ENCODE data around the gene SFMBT2. TPM values are rescaled to one million over a fixed set of nuclear protein-coding genes. Genes with fewer than 3 reads are reported as not detected.

Gene SFMBT2
- total RNA-seq, 2 donors from 2014 or later, result 7.9 TPM

DNA sequence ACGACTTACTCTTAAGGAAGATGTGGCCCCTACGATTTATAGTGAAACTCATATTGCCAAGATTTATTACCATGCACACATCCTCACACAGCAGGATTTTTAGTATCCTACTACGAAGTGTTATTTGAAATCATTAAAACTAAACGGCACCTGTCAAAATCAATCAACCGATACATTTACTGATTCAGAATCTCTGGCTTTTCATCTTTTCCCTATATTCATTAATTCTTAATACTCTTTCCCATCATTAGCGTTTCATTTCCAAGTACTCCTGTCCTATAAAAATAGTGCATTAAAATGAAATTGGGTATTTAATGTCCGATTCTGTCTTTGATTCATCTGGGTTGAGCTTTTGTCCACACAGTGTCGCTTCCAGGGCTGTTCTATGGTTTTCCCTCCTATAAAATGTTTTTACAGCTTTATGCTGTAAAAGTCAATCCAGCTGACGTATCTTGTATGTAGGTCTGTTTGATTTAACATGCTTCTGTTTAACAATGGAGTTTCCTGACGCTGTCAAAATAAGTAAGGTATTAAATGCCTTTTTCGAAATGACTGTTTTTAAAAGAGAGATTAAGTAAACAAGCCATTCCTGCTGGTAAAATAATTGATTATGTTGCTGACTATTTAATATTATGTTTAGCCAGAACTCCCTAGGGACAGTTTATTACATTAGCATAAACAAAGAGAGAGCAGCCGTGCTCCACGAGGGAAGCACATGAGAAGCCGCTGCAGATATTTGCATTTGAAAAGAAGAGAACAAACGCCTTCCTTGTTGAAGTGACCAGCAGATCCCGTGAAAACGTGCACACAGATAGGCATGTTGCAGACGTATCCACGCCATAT lies 22.3 kb upstream of the SFMBT2 start:
- DNase-seq (ENCODE audit: low spot score), result no peak
- Histone ChIP-seq H3K27ac (no peak overlapping the region), H3K4me3 (no peak overlapping the region), H3K27me3 (no peaks in the 10 kb centered on the region), H3K4me1 (no peaks in the 10 kb centered on the region), H3K36me3 (no peaks in the 10 kb centered on the region), H3K9me3 (no peaks in the 10 kb centered on the region)
- TF ChIP-seq, protein P1, sequence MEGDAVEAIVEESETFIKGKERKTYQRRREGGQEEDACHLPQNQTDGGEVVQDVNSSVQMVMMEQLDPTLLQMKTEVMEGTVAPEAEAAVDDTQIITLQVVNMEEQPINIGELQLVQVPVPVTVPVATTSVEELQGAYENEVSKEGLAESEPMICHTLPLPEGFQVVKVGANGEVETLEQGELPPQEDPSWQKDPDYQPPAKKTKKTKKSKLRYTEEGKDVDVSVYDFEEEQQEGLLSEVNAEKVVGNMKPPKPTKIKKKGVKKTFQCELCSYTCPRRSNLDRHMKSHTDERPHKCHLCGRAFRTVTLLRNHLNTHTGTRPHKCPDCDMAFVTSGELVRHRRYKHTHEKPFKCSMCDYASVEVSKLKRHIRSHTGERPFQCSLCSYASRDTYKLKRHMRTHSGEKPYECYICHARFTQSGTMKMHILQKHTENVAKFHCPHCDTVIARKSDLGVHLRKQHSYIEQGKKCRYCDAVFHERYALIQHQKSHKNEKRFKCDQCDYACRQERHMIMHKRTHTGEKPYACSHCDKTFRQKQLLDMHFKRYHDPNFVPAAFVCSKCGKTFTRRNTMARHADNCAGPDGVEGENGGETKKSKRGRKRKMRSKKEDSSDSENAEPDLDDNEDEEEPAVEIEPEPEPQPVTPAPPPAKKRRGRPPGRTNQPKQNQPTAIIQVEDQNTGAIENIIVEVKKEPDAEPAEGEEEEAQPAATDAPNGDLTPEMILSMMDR (IDR thresholded peaks at IDR 0.05), result no peak

DNA sequence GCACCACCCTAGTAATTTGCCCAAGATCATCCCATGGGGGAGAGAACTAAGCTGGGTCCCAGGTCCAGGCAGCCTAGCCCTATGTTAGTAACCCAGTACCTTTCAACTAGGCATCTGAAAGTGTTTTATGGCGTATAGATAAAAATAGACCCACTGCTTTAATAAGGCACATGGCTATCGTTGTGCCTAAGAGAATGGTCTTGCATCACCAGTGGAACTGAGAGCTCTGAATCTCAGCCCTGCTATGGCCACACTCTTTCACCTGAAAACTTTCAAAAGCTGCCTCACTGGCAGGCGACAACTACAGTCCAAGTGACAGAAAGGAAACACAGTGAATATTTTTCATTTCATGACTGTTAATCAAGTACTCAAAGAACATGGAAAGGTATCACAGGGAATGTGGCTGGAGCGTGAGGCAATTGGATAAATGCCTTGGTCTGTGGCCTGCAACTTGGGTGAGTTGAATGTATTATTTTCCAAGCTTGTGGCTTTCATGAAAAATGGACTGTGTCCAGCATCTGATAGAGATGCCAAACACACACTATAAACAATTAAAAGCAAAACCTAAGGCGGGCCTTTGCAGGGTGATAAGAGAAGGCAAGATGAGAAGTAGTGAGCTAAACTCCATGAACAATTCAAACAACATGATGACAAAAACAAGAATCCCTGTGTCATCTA lies 18.0 kb upstream of the SFMBT2 start:
- no peak overlapping the region for H3K27ac ChIP-seq
- no peaks in the 10 kb centered on the region for H3K36me3 ChIP-seq
- no peaks in the 10 kb centered on the region for H3K9me3 ChIP-seq
- TF ChIP-seq, protein P1 (IDR thresholded peaks at IDR 0.05), result no peak
- no peak overlapping the region for H3K4me3 ChIP-seq
- no peaks in the 10 kb centered on the region for H3K4me1 ChIP-seq
- no peak for DNase-seq (ENCODE audit: low spot score)
- H3K27me3 ChIP-seq, result no peaks in the 10 kb centered on the region

DNA sequence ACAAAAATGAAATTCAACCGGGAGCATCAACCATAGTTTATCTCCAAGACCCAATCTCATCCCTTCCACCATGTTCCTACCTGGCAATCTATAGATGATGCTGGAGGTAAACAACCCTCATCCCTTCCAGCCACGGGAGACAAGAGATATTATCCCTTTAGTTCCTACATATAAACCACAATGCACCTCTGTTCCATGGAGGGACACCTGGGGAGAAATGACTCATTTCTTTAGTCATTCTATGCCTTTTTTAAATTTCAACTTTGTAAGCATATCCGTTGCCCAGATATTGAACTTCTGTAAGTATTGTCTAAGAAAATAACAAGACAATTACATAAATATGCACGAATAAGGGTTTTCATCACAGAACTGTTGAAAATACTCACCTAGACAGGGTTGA lies 15.5 kb upstream of the SFMBT2 start:
- no peaks in the 10 kb centered on the region for H3K36me3 ChIP-seq

DNA sequence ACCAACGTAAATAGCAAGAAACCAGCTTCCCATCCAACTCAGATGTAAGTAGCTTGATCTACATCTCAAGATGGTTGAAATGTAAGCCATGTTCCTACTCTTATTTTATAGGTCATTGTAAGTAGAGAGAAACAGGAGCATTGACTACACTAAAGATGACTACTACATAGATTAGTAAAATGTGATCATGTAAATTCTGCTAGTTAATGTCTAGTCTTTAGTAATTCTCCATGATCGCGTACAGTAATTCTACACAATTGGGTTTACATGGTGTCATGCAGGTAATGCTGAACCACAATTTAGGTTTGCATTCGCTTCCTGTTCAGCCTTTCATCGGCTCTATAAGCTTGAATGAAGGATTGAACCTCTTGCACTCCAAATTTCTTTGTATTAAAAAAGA lies 14.9 kb upstream of the SFMBT2 start:
- TF ChIP-seq, protein P1 (IDR thresholded peaks at IDR 0.05), result no peak

More for the DNA sequence above, 15.5 kb upstream of the SFMBT2 start:
- Histone ChIP-seq H3K4me1 (no peaks in the 10 kb centered on the region), H3K27ac (no peak overlapping the region), H3K4me3 (no peak overlapping the region), H3K9me3 (no peaks in the 10 kb centered on the region), H3K27me3 (no peaks in the 10 kb centered on the region)
- TF ChIP-seq, protein P1 (IDR thresholded peaks at IDR 0.05), result no peak
- no peak for DNase-seq (ENCODE audit: low spot score)

DNA sequence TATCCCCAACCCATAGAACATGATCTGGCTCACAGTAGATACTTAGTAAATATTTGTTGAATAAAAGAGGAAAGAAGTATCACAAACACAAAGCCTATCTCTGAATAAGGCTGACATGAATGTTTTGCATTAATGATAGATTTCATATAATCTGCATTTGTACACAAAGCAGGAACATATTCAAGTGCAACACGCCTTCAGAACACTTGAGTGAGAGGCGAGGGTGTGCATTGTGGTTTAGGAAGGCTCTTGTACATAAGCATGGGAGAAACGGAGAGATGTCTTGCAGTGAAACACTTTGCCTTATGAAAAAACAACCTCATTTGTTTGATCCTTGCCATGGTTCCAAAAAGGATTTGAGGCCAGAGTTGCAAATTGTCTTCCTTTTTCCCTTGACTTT lies 14.1 kb upstream of the SFMBT2 start:
- no peaks in the 10 kb centered on the region for H3K4me1 ChIP-seq

More for the DNA sequence above, 14.9 kb upstream of the SFMBT2 start:
- Histone ChIP-seq H3K27me3 (no peaks in the 10 kb centered on the region), H3K27ac (no peak overlapping the region), H3K9me3 (no peaks in the 10 kb centered on the region), H3K4me1 (no peaks in the 10 kb centered on the region), H3K4me3 (no peak overlapping the region), H3K36me3 (no peaks in the 10 kb centered on the region)
- no peak for DNase-seq (ENCODE audit: low spot score)

More for the DNA sequence above, 14.1 kb upstream of the SFMBT2 start:
- H3K36me3 ChIP-seq, result no peaks in the 10 kb centered on the region
- no peak overlapping the region for H3K27ac ChIP-seq
- no peak for DNase-seq (ENCODE audit: low spot score)
- TF ChIP-seq, protein P1 (IDR thresholded peaks at IDR 0.05), result no peak
- H3K9me3 ChIP-seq, result no peaks in the 10 kb centered on the region
- H3K27me3 ChIP-seq, result no peaks in the 10 kb centered on the region
- no peak overlapping the region for H3K4me3 ChIP-seq

Data from right atrium auricular region (tissue), 2 donors.